ENCODE data around the gene CUEDC2.
"Not testable (repeated sequence)": the region's sequence is repeated elsewhere in the genome, so short reads cannot be mapped to it uniquely, and the experiment has no call there.

The CUEDC2 gene

GRCh38 chr10:102463983-102464382, 31.6 kb upstream of the CUEDC2 start:
- Mint-ChIP-seq H3K36me3 (ENCODE audit: insufficient read depth) (peaks cover 8% of the 10 kb centered on the region), H3K4me1 (peaks cover 25% of the 10 kb centered on the region), H3K27ac (ENCODE audit: low read depth) (no peak overlapping the region), H3K9me3 (no peaks in the 10 kb centered on the region), H3K4me3 (no peak overlapping the region), H3K27me3 (no peaks in the 10 kb centered on the region)
- no peak for DNase-seq (ENCODE audit: low spot score in 2 of 2)
- no peak for ATAC-seq (replicated peaks; ENCODE audit: extremely low read depth, poor library complexity, severe bottlenecking)

GRCh38 chr10:102462512-102463054, 30.2 kb upstream of the CUEDC2 start:
- DNase-seq (ENCODE audit: low spot score in 2 of 2), result no peak
- peaks cover 8% of the 10 kb centered on the region for H3K36me3 Mint-ChIP-seq (ENCODE audit: insufficient read depth)
- no peaks in the 10 kb centered on the region for H3K9me3 Mint-ChIP-seq
- no peak for ATAC-seq (replicated peaks; ENCODE audit: extremely low read depth, poor library complexity, severe bottlenecking)
- no peak overlapping the region for H3K27ac Mint-ChIP-seq (ENCODE audit: low read depth)
- H3K27me3 Mint-ChIP-seq, result no peaks in the 10 kb centered on the region
- peak overlapping the region; percentile 93 for H3K4me3 Mint-ChIP-seq
- H3K4me1 Mint-ChIP-seq, result peaks cover 25% of the 10 kb centered on the region

GRCh38 chr10:102461187-102462054, 29.0 kb upstream of the CUEDC2 start:
- Mint-ChIP-seq H3K27ac (ENCODE audit: low read depth) (peak overlapping the region; percentile 90), H3K27me3 (no peaks in the 10 kb centered on the region), H3K4me3 (peak overlapping the region; percentile 93), H3K36me3 (ENCODE audit: insufficient read depth) (peaks cover 8% of the 10 kb centered on the region), H3K4me1 (peaks cover 25% of the 10 kb centered on the region), H3K9me3 (no peaks in the 10 kb centered on the region)
- peak; percentile 99 for ATAC-seq (replicated peaks; ENCODE audit: extremely low read depth, poor library complexity, severe bottlenecking)
- DNase-seq (ENCODE audit: low spot score in 2 of 2), result peak; percentile 81 to 84

- Mint-ChIP-seq H3K27me3 (no peaks in the 10 kb centered on the region), H3K27ac (ENCODE audit: low read depth) (peak overlapping the region; percentile 90), H3K9me3 (no peaks in the 10 kb centered on the region), H3K4me1 (peaks cover 25% of the 10 kb centered on the region), H3K4me3 (peak overlapping the region; percentile 93), H3K36me3 (ENCODE audit: insufficient read depth) (peaks cover 8% of the 10 kb centered on the region)
- no peak for DNase-seq (ENCODE audit: low spot score in 2 of 2)
- no peak for ATAC-seq (replicated peaks; ENCODE audit: extremely low read depth, poor library complexity, severe bottlenecking)
These were observed 28.4 kb upstream of the CUEDC2 start for GRCh38 chr10:102460836-102461186.

GRCh38 chr10:102458656-102459055, 26.3 kb upstream of the CUEDC2 start:
- ATAC-seq (replicated peaks; ENCODE audit: extremely low read depth, poor library complexity, severe bottlenecking) (no peak), DNase-seq (ENCODE audit: low spot score in 2 of 2) (no peak)
- Mint-ChIP-seq H3K9me3 (no peaks in the 10 kb centered on the region), H3K27me3 (no peaks in the 10 kb centered on the region), H3K4me3 (no peak overlapping the region), H3K36me3 (ENCODE audit: insufficient read depth) (peaks cover 8% of the 10 kb centered on the region), H3K27ac (ENCODE audit: low read depth) (no peak overlapping the region), H3K4me1 (peaks cover 25% of the 10 kb centered on the region)

GRCh38 chr10:102457591-102458150, 25.3 kb upstream of the CUEDC2 start:
- no peak overlapping the region for H3K27ac Mint-ChIP-seq (ENCODE audit: low read depth)
- no peaks in the 10 kb centered on the region for H3K9me3 Mint-ChIP-seq
- peaks cover 10% of the 10 kb centered on the region for H3K36me3 Mint-ChIP-seq (ENCODE audit: insufficient read depth)
- no peaks in the 10 kb centered on the region for H3K27me3 Mint-ChIP-seq
- H3K4me1 Mint-ChIP-seq, result peaks cover 26% of the 10 kb centered on the region
- no peak for DNase-seq (ENCODE audit: low spot score in 2 of 2)
- ATAC-seq (replicated peaks; ENCODE audit: extremely low read depth, poor library complexity, severe bottlenecking), result no peak
- H3K4me3 Mint-ChIP-seq, result no peak overlapping the region

- DNase-seq (ENCODE audit: low spot score in 2 of 2) (no peak), ATAC-seq (replicated peaks; ENCODE audit: extremely low read depth, poor library complexity, severe bottlenecking) (no peak)
- Mint-ChIP-seq H3K27ac (ENCODE audit: low read depth) (no peak overlapping the region), H3K9me3 (no peaks in the 10 kb centered on the region), H3K4me1 (peaks cover 18% of the 10 kb centered on the region), H3K36me3 (ENCODE audit: insufficient read depth) (peaks cover 7% of the 10 kb centered on the region), H3K27me3 (no peaks in the 10 kb centered on the region), H3K4me3 (no peak overlapping the region)
These were observed 23.6 kb upstream of the CUEDC2 start for GRCh38 chr10:102455893-102456471.

DNA sequence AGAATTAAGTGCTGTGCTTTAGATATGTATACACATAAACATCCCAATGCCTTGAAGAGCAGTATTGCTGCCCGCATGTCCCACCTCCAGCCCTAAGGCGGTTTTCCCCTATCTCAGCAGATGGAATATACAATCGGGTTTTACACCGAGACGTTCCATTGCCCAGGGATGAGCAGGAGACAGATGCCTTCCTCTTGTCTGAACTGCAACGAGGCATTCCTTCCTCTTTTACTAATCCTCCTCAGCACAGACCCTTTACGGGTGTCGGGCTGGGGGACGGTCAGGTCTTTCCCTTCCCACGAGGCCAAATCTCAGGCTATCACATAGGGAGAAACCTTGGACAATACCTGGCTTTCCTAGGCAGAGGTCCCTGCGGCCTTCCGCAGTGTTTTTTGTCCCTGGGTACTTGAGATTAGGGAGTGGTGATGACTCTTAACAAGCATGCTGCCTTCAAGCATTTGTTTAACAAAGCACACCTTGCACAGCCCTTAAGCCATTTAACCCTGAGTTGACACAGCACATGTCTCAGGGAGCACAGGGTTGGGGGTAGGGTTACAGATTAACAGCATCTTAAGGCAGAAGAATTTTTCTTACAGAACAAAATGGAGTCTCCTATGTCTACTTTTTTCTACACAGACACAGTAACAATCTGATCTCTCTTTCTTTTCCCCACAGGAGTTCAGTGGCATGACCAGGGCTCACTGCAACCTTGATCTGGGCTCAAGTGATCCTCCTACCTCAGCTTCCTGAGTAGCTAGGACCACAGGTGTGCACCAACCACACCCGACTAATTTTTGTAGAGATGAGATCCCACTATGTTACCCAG, 22.5 kb upstream of the CUEDC2 start:
- not testable (repeated sequence) for ATAC-seq (replicated peaks; ENCODE audit: extremely low read depth, poor library complexity, severe bottlenecking); H3K4me3 Mint-ChIP-seq; H3K27me3 Mint-ChIP-seq; H3K9me3 Mint-ChIP-seq; H3K36me3 Mint-ChIP-seq (ENCODE audit: insufficient read depth); DNase-seq (ENCODE audit: low spot score in 2 of 2); H3K27ac Mint-ChIP-seq (ENCODE audit: low read depth)
- H3K4me1 Mint-ChIP-seq, result peaks cover 14% of the 10 kb centered on the region

GRCh38 chr10:102453502-102453901, 21.1 kb upstream of the CUEDC2 start:
- Mint-ChIP-seq H3K4me3 (no peak overlapping the region), H3K4me1 (peaks cover 20% of the 10 kb centered on the region), H3K27ac (ENCODE audit: low read depth) (no peak overlapping the region), H3K36me3 (ENCODE audit: insufficient read depth) (peaks cover 9% of the 10 kb centered on the region), H3K9me3 (no peaks in the 10 kb centered on the region), H3K27me3 (no peaks in the 10 kb centered on the region)
- DNase-seq (ENCODE audit: low spot score in 2 of 2) (no peak), ATAC-seq (replicated peaks; ENCODE audit: extremely low read depth, poor library complexity, severe bottlenecking) (no peak)

DNA sequence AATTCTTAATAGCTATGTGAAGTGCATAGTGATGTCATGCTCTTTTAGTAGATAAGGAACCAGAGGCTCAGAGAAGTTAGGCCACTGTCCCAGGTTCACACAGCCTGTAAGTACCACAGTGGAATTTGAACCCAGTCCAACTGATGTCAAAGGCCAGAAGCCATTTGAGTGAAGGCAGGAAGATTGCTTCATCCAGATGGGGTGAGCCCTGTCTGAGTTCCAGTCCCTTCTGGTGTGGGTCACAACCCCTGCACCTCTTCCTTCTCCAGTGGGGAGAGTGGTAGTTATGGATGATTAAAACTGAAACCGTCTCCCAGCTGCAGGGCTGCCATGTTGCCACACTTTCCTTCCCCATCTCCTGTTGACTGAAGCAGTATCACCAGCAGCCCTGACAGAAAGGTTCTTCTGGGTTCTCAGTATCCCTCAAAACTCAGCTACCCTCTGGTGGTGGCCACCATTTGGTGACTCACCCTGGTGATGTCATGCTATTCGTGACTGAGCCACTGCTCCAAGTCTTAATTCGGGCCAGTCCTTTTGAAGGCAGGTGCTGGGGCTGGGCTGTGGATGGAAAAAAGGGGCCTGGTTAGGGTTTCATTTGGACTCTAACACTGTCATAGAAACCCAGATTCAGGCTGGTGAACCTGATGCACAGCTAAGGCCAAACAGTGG, 20.4 kb upstream of the CUEDC2 start:
- Mint-ChIP-seq H3K36me3 (ENCODE audit: insufficient read depth) (peaks cover 9% of the 10 kb centered on the region), H3K27me3 (no peaks in the 10 kb centered on the region), H3K4me1 (peaks cover 20% of the 10 kb centered on the region), H3K9me3 (no peaks in the 10 kb centered on the region), H3K27ac (ENCODE audit: low read depth) (no peak overlapping the region), H3K4me3 (peak overlapping the region; percentile 90)
- DNase-seq (ENCODE audit: low spot score in 2 of 2) (no peak), ATAC-seq (replicated peaks; ENCODE audit: extremely low read depth, poor library complexity, severe bottlenecking) (no peak)

DNA sequence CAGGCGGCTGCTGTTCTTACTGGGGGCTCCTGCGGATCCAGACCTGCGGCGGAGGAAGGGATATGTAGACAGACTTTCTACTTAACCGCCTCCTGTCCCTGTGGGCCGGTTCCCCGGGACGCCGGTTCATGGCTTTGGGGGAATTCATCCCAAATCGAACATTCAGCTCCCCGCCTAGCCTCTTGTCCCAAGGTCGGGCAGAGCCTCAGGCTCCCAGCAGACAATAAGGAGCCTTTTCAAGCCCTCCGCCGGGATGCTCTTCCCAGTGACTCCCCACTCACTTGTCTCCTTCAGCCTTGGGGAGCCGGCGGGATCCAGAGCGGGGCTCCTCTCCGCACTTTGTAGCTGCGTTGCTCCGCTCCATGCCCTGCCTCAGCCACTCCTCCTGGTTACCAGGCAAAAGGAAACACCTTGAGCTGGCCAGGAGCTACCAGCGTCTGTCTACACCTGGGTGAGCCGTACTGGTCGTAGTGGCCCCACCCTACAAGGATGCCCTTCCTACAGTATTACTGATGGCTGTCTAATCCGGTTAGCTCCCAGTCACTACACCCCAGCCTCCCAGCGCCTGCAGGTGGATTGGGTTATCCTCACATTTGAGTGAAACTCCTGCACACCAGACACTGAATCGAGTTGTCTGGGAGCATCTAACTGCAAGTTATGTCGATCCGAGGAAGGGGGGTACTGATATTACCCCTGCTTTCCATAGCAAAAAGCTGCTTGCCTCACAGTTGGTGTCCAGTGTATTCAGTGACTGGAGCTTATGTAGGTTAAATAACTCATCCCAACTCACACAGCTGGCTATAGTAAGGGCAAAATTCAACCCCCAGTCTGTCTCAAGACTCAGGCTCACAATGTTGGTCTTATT, 19.0 kb upstream of the CUEDC2 start, which contains the start of gene C10orf95:
Gene C10orf95, minus strand, starts transcription at position 439 of the 865 bp plus-strand sequence. CDS start 450 bp downstream, outside the sequence.
- Mint-ChIP-seq H3K36me3 (ENCODE audit: insufficient read depth) (peaks cover 9% of the 10 kb centered on the region), H3K4me3 (peak within 1 kb of the TSS; percentile 90), H3K27me3 (no peaks in the 10 kb centered on the region), H3K27ac (ENCODE audit: low read depth) (peak within 1 kb of the TSS; percentile 92), H3K4me1 (peaks cover 20% of the 10 kb centered on the region), H3K9me3 (no peaks in the 10 kb centered on the region)
- DNase-seq (ENCODE audit: low spot score in 2 of 2), result no peak
- ATAC-seq (replicated peaks; ENCODE audit: extremely low read depth, poor library complexity, severe bottlenecking), result no peak
